ENCODE data around the gene C10orf67. TPM values are rescaled to one million over a fixed set of nuclear protein-coding genes. Genes with fewer than 3 reads are reported as not detected.

C10orf67 gene
- total RNA-seq, 4 donors from 2014 or later: 0.09 TPM; not detected in 3

DNA sequence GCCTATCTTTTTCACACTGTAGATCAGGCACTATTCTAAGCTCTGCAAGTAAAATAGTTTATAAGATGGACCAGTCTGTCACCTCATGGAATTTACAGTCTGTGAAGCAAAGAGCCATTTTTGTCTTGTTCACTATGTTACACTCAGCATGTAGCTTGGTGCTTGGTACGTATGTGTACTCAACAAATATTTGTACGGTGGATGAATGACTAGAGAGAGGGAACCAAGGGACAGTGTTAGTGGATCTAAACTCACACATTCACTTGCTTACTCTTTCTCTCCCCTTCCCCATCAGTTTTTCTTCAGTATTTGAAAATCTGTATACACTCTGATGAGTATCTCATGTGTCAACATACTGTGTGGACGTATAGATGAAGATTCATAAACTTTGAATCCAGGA, 106.6 kb downstream of the C10orf67 start:
- no peaks in the 10 kb centered on the region for H3K36me3 ChIP-seq
- no peaks in the 10 kb centered on the region for H3K9me3 ChIP-seq
- TF ChIP-seq, protein P1, sequence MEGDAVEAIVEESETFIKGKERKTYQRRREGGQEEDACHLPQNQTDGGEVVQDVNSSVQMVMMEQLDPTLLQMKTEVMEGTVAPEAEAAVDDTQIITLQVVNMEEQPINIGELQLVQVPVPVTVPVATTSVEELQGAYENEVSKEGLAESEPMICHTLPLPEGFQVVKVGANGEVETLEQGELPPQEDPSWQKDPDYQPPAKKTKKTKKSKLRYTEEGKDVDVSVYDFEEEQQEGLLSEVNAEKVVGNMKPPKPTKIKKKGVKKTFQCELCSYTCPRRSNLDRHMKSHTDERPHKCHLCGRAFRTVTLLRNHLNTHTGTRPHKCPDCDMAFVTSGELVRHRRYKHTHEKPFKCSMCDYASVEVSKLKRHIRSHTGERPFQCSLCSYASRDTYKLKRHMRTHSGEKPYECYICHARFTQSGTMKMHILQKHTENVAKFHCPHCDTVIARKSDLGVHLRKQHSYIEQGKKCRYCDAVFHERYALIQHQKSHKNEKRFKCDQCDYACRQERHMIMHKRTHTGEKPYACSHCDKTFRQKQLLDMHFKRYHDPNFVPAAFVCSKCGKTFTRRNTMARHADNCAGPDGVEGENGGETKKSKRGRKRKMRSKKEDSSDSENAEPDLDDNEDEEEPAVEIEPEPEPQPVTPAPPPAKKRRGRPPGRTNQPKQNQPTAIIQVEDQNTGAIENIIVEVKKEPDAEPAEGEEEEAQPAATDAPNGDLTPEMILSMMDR (IDR thresholded peaks at IDR 0.05 in 4 of 5, conservative IDR thresholded peaks at IDR 0.05 in 1 of 5): no peak
- TF ChIP-seq POLR2A (IDR thresholded peaks at IDR 0.05): no peak
- no peak overlapping the region for H3K27ac ChIP-seq
- H3K4me3 ChIP-seq: no peak overlapping the region
- intact Hi-C loops (cut with DNase I; ENCODE audit: low total_unique reads): no loop called here
- no peak for DNase-seq
- H3K4me1 ChIP-seq: no peaks in the 10 kb centered on the region
- in situ Hi-C loops (cut with MboI; ENCODE audit: low sequenced_read_pairs in 4 of 4): no loop called here
- no peaks in the 10 kb centered on the region for H3K27me3 ChIP-seq
- ATAC-seq: no peak

DNA sequence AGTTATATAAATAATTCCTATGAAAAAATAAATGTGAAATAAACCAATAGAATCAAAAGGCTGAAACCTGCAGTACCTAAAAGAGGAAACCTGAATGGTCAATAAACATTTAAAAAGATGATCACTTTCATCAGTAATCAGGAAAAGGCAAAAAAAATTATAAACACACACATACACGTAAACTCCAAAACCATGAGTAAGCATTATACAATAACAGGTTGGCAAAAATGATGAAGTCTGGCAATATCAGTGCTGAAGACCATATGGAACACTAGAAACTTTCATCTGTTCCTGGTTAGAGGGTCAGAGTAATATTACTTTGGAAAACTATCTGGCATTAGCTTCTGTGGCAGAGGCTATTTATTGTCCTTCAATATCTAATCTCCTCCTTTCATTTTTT, 114.0 kb downstream of the C10orf67 start:
- H3K27ac ChIP-seq: no peak overlapping the region
- H3K4me1 ChIP-seq: no peaks in the 10 kb centered on the region
- no peaks in the 10 kb centered on the region for H3K27me3 ChIP-seq
- H3K36me3 ChIP-seq: no peaks in the 10 kb centered on the region
- ATAC-seq (no peak), DNase-seq (no peak)
- no peaks in the 10 kb centered on the region for H3K9me3 ChIP-seq
- in situ Hi-C loops (cut with MboI; ENCODE audit: low sequenced_read_pairs in 4 of 4): no loop called here
- TF ChIP-seq, protein P1 (IDR thresholded peaks at IDR 0.05 in 4 of 5, conservative IDR thresholded peaks at IDR 0.05 in 1 of 5): no peak
- TF ChIP-seq POLR2A (IDR thresholded peaks at IDR 0.05): no peak
- intact Hi-C loops (cut with DNase I; ENCODE audit: low total_unique reads): no loop called here
- no peak overlapping the region for H3K4me3 ChIP-seq

DNA sequence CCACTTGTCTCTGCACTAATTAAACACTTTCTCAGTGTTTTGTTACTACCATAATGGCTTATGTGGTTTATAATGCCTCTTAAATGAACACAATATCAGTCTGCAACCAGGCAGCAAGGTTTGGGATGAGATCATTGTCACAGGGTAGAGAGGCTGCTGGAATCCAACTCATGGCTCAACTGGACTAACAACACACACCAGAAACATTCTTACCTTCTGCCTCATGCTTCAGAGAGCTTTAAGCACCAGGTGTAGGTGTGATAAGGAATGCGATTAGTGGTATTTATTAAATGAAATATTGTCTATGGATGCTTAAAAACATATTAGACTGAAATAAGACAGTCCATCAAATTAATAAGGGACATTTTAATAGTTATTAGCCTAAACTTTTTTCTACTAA, 127.1 kb downstream of the C10orf67 start:
- no peak for ATAC-seq
- Histone ChIP-seq H3K36me3 (no peaks in the 10 kb centered on the region), H3K4me1 (no peaks in the 10 kb centered on the region), H3K9me3 (no peaks in the 10 kb centered on the region), H3K27ac (no peak overlapping the region), H3K27me3 (no peaks in the 10 kb centered on the region), H3K4me3 (no peak overlapping the region)
- intact Hi-C loops (cut with DNase I; ENCODE audit: low total_unique reads): no loop called here
- in situ Hi-C loops (cut with MboI; ENCODE audit: low sequenced_read_pairs in 4 of 4): no loop called here
- TF ChIP-seq, protein P1 (IDR thresholded peaks at IDR 0.05 in 4 of 5, conservative IDR thresholded peaks at IDR 0.05 in 1 of 5): no peak
- TF ChIP-seq POLR2A (IDR thresholded peaks at IDR 0.05): no peak
- DNase-seq: no peak

DNA sequence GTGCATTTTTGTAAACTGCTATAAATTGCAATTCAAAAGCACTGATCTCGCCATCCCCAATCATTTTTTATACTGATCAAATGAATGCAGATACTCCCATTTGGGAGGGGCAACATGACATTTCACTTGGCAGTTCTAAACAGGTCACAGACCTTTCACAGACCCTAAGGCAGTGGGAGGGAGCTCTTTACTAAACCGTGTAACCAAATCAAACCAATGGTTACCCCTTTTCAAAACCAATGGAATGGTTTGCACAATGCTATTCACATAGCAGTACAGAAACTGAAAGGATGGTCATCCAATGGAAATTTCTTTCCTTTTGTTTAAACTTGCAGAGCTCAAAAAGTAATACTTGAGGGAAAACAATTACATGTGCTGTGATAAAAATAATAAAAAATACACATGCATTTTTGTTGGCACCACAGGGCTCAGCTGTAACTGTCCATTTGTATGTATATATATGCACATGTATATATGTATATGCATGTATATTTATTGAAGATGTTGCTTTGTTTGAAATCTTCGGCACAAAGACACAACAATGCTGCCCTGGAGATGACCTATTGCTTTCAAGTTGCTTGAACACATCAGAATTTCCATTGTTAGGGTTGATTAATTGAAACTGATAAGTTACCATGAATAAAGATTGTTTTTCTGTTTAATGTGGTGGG, 138.5 kb downstream of the C10orf67 start:
- Histone ChIP-seq H3K4me3 (no peak overlapping the region), H3K27ac (no peak overlapping the region), H3K4me1 (no peaks in the 10 kb centered on the region), H3K36me3 (no peaks in the 10 kb centered on the region), H3K9me3 (no peaks in the 10 kb centered on the region), H3K27me3 (peaks cover 27 to 36% (median 27%) of the 10 kb centered on the region in 3 donors)
- no peak for TF ChIP-seq POLR2A (IDR thresholded peaks at IDR 0.05)
- TF ChIP-seq, protein P1 (IDR thresholded peaks at IDR 0.05 in 4 of 5, conservative IDR thresholded peaks at IDR 0.05 in 1 of 5): no peak
- intact Hi-C loops (cut with DNase I; ENCODE audit: low total_unique reads): no loop called here
- DNase-seq: no peak
- in situ Hi-C loops (cut with MboI; ENCODE audit: low sequenced_read_pairs in 4 of 4): no loop called here
- ATAC-seq: no peak

DNA sequence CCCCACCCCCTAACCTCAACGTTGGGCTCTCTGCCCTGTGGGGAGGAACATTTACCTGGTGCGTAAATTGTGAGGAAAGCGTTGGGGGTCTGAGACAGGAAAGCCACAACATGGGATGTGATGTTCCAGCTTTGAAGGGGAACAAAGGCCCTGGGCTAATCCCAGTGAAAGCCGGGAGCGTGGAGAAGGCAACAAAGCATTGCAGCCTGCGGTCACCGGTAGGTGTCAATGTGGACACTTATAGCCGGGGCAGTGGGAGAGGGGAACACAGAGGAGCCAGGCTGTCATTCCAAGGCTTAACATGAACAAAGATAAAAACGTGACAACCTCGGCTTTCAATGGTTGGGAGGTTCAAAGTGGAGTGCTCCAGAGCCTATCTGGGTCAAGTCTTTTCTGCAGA, 139.8 kb downstream of the C10orf67 start:
- no peaks in the 10 kb centered on the region for H3K36me3 ChIP-seq
- ATAC-seq (no peak), DNase-seq (no peak)
- in situ Hi-C loops (cut with MboI; ENCODE audit: low sequenced_read_pairs in 4 of 4) (no loop called here), intact Hi-C loops (cut with DNase I; ENCODE audit: low total_unique reads) (no loop called here)
- H3K27ac ChIP-seq: no peak overlapping the region
- peaks cover 31 to 49% (median 37%) of the 10 kb centered on the region in 3 donors for H3K27me3 ChIP-seq
- TF ChIP-seq POLR2A (IDR thresholded peaks at IDR 0.05): no peak
- TF ChIP-seq, protein P1 (IDR thresholded peaks at IDR 0.05 in 4 of 5, conservative IDR thresholded peaks at IDR 0.05 in 1 of 5): no peak
- no peaks in the 10 kb centered on the region for H3K9me3 ChIP-seq
- no peaks in the 10 kb centered on the region for H3K4me1 ChIP-seq
- no peak overlapping the region for H3K4me3 ChIP-seq
